CD4-positive, alpha-beta T cell (primary cell): ENCODE data around the gene CYBA. TPM values are rescaled to one million over a fixed set of nuclear protein-coding genes. Genes with fewer than 3 reads are reported as not detected.

ENCODE experiments used
- ATAC-seq: fragments of 200-7000 bp; cut with Tn5 transposase; one replicate; pipeline ENCODE4 v1.10.0; 2022; ENCODE audit warnings: mild to moderate bottlenecking; ENCODE audit not compliant: poor library complexity
- CTCF ChIA-PET: fragments of 350-600 bp; sonication (Branson Sonifier 250); formaldehyde crosslinking; loops from one replicate; lab custom pipeline; 2021; ENCODE audit warnings: antibody characterized with exemption, inconsistent platforms; lab: Charles Lee
- POLR2A ChIA-PET: fragments of 350-600 bp; sonication (Branson Sonifier 250); formaldehyde crosslinking; loops from one replicate; lab custom pipeline; 2021; ENCODE audit warnings: antibody characterized with exemption, inconsistent platforms; lab: Charles Lee
- DNase-seq, 14 experiments: peaks; one replicate each; pipeline ENCODE4 v3.0.0-alpha.2; 2013 to 2020; ENCODE audit warnings: mixed read lengths in 2 of 14
- H3K27ac ChIP-seq, 2 donors: one replicate each; pipeline versions ENCODE4 v1.5.1 to v1.7.0; 2013; ENCODE audit warnings: low read length in 2 of 2, low read depth in 1 of 2, mild to moderate bottlenecking in 1 of 2
- H3K27me3 ChIP-seq, 2 experiments: 1 replicate in 1 of 2; 2 replicates in 1 of 2; pipeline versions ENCODE4 v1.6.1 to v1.7.0; 2013; ENCODE audit warnings: low read length in 2 of 2, control low read depth in 1 of 2, mild to moderate bottlenecking in 1 of 2, moderate library complexity in 1 of 2; ENCODE audit not compliant: insufficient read depth in 2 of 2, control insufficient read depth in 1 of 2
- H3K36me3 ChIP-seq: one replicate; pipeline ENCODE4 v1.6.1; 2013; ENCODE audit warnings: low read length, control low read depth; ENCODE audit not compliant: insufficient read depth
- H3K4me1 ChIP-seq: one replicate; pipeline ENCODE4 v1.6.1; 2013; ENCODE audit warnings: low read length, control low read depth; ENCODE audit not compliant: insufficient read depth
- H3K4me3 ChIP-seq: one replicate; pipeline ENCODE4 v1.5.1; 2013; ENCODE audit warnings: mild to moderate bottlenecking, low read length, moderate library complexity
- H3K9me3 ChIP-seq, 2 experiments: 1 replicate in 1 of 2; 2 replicates in 1 of 2; pipeline versions ENCODE4 v1.6.1 to v1.7.0; 2013; ENCODE audit warnings: low read length in 2 of 2, mild to moderate bottlenecking in 2 of 2, control low read depth in 1 of 2, moderate library complexity in 1 of 2; ENCODE audit not compliant: control insufficient read depth in 1 of 2, insufficient read depth in 1 of 2
- H3K27ac Mint-ChIP-seq: one replicate; pipeline ENCODE4 v1.8.0; 2020; ENCODE audit warnings: mixed read lengths
- H3K27me3 Mint-ChIP-seq: one replicate; pipeline ENCODE4 v1.8.0; 2021; ENCODE audit warnings: mixed read lengths
- H3K36me3 Mint-ChIP-seq: one replicate; pipeline ENCODE4 v1.8.0; 2021; ENCODE audit warnings: low read depth, mixed read lengths
- H3K4me1 Mint-ChIP-seq: one replicate; pipeline ENCODE4 v1.8.0; 2021; ENCODE audit warnings: low read depth, mixed read lengths
- H3K4me3 Mint-ChIP-seq: one replicate; pipeline ENCODE4 v1.8.0; 2020; ENCODE audit warnings: mild to moderate bottlenecking, mixed read lengths
- H3K9me3 Mint-ChIP-seq: one replicate; pipeline ENCODE4 v1.8.0; 2020; ENCODE audit warnings: mixed read lengths
- intact Hi-C, 2 experiments: fragments of 100-400 bp; cut with DNase I in 1 of 2; cut with micrococcal nuclease in 1 of 2; formaldehyde crosslinking; loops; one replicate each; pipeline versions ENCODE4 v1.15.1 to v1.9.0; 2023 to 2025; cut with DNase I, micrococcal nuclease
- total RNA-seq, 174 experiments: library from RNA in 2 of 174; stranded (reverse) in 2 of 174; gene quantifications; one replicate each; pipeline ENCODE4 v1.2.3 and lab custom pipeline; 2021 to 2026
- TF ChIP-seq, protein P1 (sequence below): fragments of 200-600 bp; IDR thresholded peaks from one replicate; pipeline ENCODE4 v1.8.0; 2022; ENCODE audit warnings: antibody characterized with exemption, mild to moderate bottlenecking

The CYBA gene
- total RNA-seq, 2 experiments from 2014 or later = 292 to 294 TPM

DNA sequence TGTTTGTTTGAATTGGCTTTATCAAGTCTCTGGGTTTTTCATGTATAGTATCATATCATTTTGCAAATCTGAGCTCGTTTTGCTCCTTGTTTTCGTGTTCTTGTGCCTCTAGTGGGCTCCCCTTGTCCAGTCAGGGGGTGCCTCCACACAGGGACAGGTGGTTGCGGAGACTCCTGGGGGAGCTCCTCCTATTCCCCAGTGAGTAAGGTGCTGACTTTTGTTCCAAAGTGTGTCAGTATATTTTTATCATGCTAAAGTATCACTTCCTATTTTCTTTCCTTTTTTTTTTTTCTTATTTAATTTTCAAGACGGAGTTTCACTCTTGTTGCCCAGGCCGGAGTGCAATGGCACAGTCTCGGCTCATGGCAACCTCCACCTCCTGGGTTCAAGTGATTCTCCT lies 42.8 kb downstream of the CYBA start:
- Histone ChIP-seq H3K4me3 (no peak overlapping the region), H3K9me3 (no peaks in the 10 kb centered on the region), H3K27me3 (no peaks in the 10 kb centered on the region), H3K27ac (no peak overlapping the region), H3K4me1 (no peaks in the 10 kb centered on the region), H3K36me3 (peaks cover 52% of the 10 kb centered on the region)
- no peak overlapping the region for H3K4me3 Mint-ChIP-seq
- POLR2A ChIA-PET = interaction anchor here (0.8 kb wide), 1 partner anchor 25 kb away, joined by 6 read pairs; no protein-coding TSS in a partner anchor
- peaks cover 72% of the 10 kb centered on the region for H3K36me3 Mint-ChIP-seq
- no peaks in the 10 kb centered on the region for H3K9me3 Mint-ChIP-seq
- H3K27me3 Mint-ChIP-seq = no peaks in the 10 kb centered on the region
- intact Hi-C loops = no loop called here
- H3K4me1 Mint-ChIP-seq = peaks cover 2% of the 10 kb centered on the region
- CTCF ChIA-PET = no interaction called here
- no peak overlapping the region for H3K27ac Mint-ChIP-seq
- DNase-seq (no peak), ATAC-seq (no peak)
- TF ChIP-seq, protein P1, sequence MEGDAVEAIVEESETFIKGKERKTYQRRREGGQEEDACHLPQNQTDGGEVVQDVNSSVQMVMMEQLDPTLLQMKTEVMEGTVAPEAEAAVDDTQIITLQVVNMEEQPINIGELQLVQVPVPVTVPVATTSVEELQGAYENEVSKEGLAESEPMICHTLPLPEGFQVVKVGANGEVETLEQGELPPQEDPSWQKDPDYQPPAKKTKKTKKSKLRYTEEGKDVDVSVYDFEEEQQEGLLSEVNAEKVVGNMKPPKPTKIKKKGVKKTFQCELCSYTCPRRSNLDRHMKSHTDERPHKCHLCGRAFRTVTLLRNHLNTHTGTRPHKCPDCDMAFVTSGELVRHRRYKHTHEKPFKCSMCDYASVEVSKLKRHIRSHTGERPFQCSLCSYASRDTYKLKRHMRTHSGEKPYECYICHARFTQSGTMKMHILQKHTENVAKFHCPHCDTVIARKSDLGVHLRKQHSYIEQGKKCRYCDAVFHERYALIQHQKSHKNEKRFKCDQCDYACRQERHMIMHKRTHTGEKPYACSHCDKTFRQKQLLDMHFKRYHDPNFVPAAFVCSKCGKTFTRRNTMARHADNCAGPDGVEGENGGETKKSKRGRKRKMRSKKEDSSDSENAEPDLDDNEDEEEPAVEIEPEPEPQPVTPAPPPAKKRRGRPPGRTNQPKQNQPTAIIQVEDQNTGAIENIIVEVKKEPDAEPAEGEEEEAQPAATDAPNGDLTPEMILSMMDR = no peak

DNA sequence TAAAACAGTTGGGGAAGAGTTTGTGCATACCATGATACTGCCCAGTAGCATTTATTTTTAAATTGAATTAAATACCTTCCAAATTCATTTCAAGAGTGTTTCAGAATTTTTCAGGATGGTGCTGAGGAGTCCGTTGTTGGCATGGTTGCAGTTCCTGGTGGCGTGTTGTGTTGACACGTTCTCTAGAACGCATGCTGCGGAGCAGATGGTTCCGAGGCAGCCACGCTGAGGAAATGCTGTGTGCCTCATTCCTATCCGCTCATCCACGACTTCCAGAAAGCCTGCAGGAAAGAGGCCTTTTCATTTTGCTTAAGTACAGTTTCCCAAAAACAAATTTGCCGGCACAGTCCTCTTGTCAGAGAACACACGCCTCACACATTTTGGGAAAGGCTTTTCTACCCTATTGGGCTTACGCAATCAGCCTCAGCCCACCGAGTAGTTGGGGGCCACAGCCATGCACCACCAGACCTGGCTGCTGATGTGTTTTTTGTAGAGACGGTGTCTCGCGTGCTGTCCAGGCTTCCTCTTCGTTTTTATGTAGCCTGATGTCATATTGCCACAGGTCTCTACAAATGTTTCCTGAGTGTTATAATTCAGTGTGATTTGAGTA lies 44.6 kb downstream of the CYBA start:
- TF ChIP-seq, protein P1 = no peak
- H3K4me1 Mint-ChIP-seq = no peaks in the 10 kb centered on the region
- no peaks in the 10 kb centered on the region for H3K27me3 ChIP-seq
- ChIA-PET POLR2A (no interaction called here), CTCF (no interaction called here)
- intact Hi-C loops = no loop called here
- H3K36me3 ChIP-seq = peaks cover 55% of the 10 kb centered on the region
- DNase-seq (no peak), ATAC-seq (no peak)
- H3K27me3 Mint-ChIP-seq = no peaks in the 10 kb centered on the region
- H3K36me3 Mint-ChIP-seq = peaks cover 75% of the 10 kb centered on the region
- H3K4me1 ChIP-seq = no peaks in the 10 kb centered on the region
- H3K9me3 Mint-ChIP-seq = no peaks in the 10 kb centered on the region
- no peak overlapping the region for H3K4me3 ChIP-seq
- H3K4me3 Mint-ChIP-seq = no peak overlapping the region
- H3K27ac ChIP-seq = no peak overlapping the region
- H3K27ac Mint-ChIP-seq = no peak overlapping the region
- no peaks in the 10 kb centered on the region for H3K9me3 ChIP-seq

DNA sequence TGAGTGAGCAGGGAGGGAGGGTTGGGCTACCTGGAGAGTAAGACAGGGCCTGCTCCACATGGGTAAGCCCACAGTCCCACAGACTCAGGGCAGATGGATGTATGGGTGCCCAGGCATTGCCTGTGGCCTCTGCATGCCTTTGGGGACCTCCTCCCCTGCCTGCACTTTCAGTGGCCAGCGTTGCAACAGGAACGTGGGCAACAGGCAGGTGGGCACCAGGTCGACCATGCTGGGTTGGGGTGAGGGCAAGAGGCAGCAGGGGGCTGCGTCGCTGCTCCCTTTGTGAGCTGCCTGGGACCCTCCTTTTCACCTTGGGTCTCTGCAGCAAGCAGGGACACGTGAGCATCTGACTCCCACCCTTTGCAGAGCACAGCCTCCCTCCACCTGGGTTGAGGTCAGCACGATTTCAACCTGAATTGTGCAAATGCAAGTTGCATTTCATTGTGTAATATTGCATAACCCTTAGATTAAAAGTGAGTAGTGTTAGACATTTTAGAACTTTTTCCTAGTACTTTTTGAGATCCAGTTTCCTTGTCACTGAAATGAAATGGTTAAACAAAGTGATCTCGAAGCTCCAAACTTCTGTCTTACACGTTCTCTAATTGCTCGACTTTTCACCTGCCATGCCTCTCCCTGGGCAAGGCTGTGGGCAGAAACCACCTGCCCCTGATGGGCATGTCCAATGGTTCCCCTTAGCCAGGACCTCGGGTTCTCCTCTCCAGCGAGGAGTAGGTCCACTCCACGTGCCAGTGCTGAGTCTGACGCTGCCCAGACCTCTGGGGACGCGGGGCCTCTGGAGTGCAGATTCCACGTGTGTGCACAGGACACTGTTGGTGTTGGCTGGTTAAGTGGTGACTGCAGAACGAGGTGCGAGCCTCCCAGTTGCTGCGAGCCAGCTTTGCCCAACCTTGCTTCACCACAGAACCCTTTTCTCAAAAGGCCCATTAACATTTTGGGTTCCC lies 45.4 kb downstream of the CYBA start:
- ATAC-seq = no peak
- Histone ChIP-seq H3K36me3 (peaks cover 56% of the 10 kb centered on the region), H3K27me3 (no peaks in the 10 kb centered on the region)

More for the DNA sequence above, 45.4 kb downstream of the CYBA start:
- TF ChIP-seq, protein P1 = no peak
- Mint-ChIP-seq H3K27me3 (no peaks in the 10 kb centered on the region), H3K36me3 (peaks cover 75% of the 10 kb centered on the region), H3K4me1 (no peaks in the 10 kb centered on the region), H3K4me3 (no peak overlapping the region), H3K9me3 (no peaks in the 10 kb centered on the region), H3K27ac (no peak overlapping the region)
- Histone ChIP-seq H3K4me3 (no peak overlapping the region), H3K27ac (no peak overlapping the region), H3K4me1 (no peaks in the 10 kb centered on the region), H3K9me3 (no peaks in the 10 kb centered on the region)
- POLR2A ChIA-PET = no interaction called here
- DNase-seq = no peak
- CTCF ChIA-PET = no interaction called here
- intact Hi-C loops = no loop called here
